KMS-11 (cell line): ENCODE measurements around the gene DENND1C.

Experiments
- H2AFZ ChIP-seq: fragments of 200-600 bp; sonication (generic); 2 replicates; pipeline ENCODE4 v1.6.1; 2016; ENCODE audit warnings: antibody characterized with exemption, mixed run types, low read depth
- H3K27ac ChIP-seq: fragments of 200-600 bp; sonication (generic); 2 replicates; pipeline ENCODE4 v1.6.1; 2016; ENCODE audit warnings: mild to moderate bottlenecking, mixed run types
- H3K27me3 ChIP-seq: fragments of 200-600 bp; sonication (generic); 2 replicates; pipeline ENCODE4 v1.6.1; 2017; ENCODE audit warnings: mild to moderate bottlenecking, low read depth, mixed run types, moderate library complexity; ENCODE audit not compliant: insufficient read depth
- H3K36me3 ChIP-seq: fragments of 200-600 bp; sonication (generic); 2 replicates; pipeline ENCODE4 v1.6.1; 2017; ENCODE audit warnings: mild to moderate bottlenecking, mixed run types; ENCODE audit not compliant: insufficient read depth
- H3K4me1 ChIP-seq: fragments of 200-600 bp; sonication (generic); 2 replicates; pipeline ENCODE4 v1.6.1; 2016; ENCODE audit warnings: mild to moderate bottlenecking, low read depth, mixed run types; ENCODE audit not compliant: poor library complexity, severe bottlenecking
- H3K4me2 ChIP-seq: fragments of 200-600 bp; sonication (generic); 2 replicates; pipeline ENCODE4 v1.7.0; 2016; ENCODE audit warnings: mild to moderate bottlenecking, mixed run types
- H3K4me3 ChIP-seq: fragments of 200-600 bp; sonication (generic); IDR thresholded peaks from 2 replicates; pipeline ENCODE4 v1.6.1; 2017; ENCODE audit warnings: low read depth, low read length, mixed read lengths; ENCODE audit not compliant: insufficient read depth
- H3K79me2 ChIP-seq: fragments of 200-600 bp; sonication (generic); 2 replicates; pipeline ENCODE4 v1.6.1; 2016; ENCODE audit warnings: low read depth, mixed run types; ENCODE audit not compliant: insufficient read depth
- H3K9ac ChIP-seq: fragments of 200-600 bp; sonication (generic); 2 replicates; pipeline ENCODE4 v1.6.1; 2016; ENCODE audit warnings: mild to moderate bottlenecking, mixed run types
- H4K20me1 ChIP-seq: fragments of 200-600 bp; sonication (generic); 2 replicates; pipeline ENCODE4 v1.6.1; 2016; ENCODE audit warnings: mild to moderate bottlenecking, mixed run types; ENCODE audit not compliant: insufficient read depth
- CTCF ChIP-seq: fragments of 200-600 bp; sonication (generic); conservative IDR thresholded peaks from 2 replicates; pipeline ENCODE4 v1.6.1; 2017; ENCODE audit warnings: low read depth, mild to moderate bottlenecking, antibody characterized with exemption, low read length, moderate library complexity, mixed read lengths

DENND1C gene

GRCh38 chr19:6529351-6529750, 47.8 kb upstream of the DENND1C start:
- Histone ChIP-seq H4K20me1 (no peaks in the 10 kb centered on the region), H2AFZ (no peak overlapping the region), H3K4me2 (no peak overlapping the region), H3K79me2 (no peaks in the 10 kb centered on the region), H3K9ac (no peak overlapping the region), H3K4me1 (peaks cover 17% of the 10 kb centered on the region), H3K4me3 (no peak overlapping the region), H3K27me3 (peaks cover 16% of the 10 kb centered on the region; the same call in 1 of the 2 replicates), H3K27ac (no peak overlapping the region), H3K36me3 (no peaks in the 10 kb centered on the region)
- no peak for TF ChIP-seq CTCF

GRCh38 chr19:6528544-6529121, 47.0 kb upstream of the DENND1C start:
- Histone ChIP-seq H3K27me3 (peaks cover 16% of the 10 kb centered on the region; the same call in 1 of the 2 replicates), H3K79me2 (no peaks in the 10 kb centered on the region), H4K20me1 (no peaks in the 10 kb centered on the region), H2AFZ (no peak overlapping the region), H3K4me1 (peaks cover 17% of the 10 kb centered on the region), H3K4me2 (no peak overlapping the region), H3K27ac (no peak overlapping the region), H3K36me3 (no peaks in the 10 kb centered on the region), H3K4me3 (no peak overlapping the region), H3K9ac (no peak overlapping the region)
- TF ChIP-seq CTCF: no peak

- Histone ChIP-seq H2AFZ (no peak overlapping the region), H3K4me2 (no peak overlapping the region), H3K27me3 (peaks cover 16% of the 10 kb centered on the region; the same call in 1 of the 2 replicates), H3K4me3 (no peak overlapping the region), H3K9ac (no peak overlapping the region), H3K36me3 (no peaks in the 10 kb centered on the region), H4K20me1 (no peaks in the 10 kb centered on the region), H3K79me2 (no peaks in the 10 kb centered on the region), H3K4me1 (peaks cover 17% of the 10 kb centered on the region), H3K27ac (no peak overlapping the region)
- no peak for TF ChIP-seq CTCF
These were observed 46.4 kb upstream of the DENND1C start for GRCh38 chr19:6527893-6528543.

GRCh38 chr19:6524311-6524710, 42.7 kb upstream of the DENND1C start:
- Histone ChIP-seq H3K27me3 (0 out of 2 replicates have a peak, but pooled peaks cover under 1% of the 10 kb centered on the region), H3K9ac (no peak overlapping the region), H2AFZ (no peak overlapping the region), H3K79me2 (no peaks in the 10 kb centered on the region), H3K4me3 (no peak overlapping the region), H3K36me3 (no peaks in the 10 kb centered on the region), H3K27ac (no peak overlapping the region), H3K4me1 (peaks cover 2% of the 10 kb centered on the region), H4K20me1 (no peaks in the 10 kb centered on the region), H3K4me2 (no peak overlapping the region)
- TF ChIP-seq CTCF: no peak
